ENCODE data around the gene ABCD4.
A peak's percentile ranks its signal among the peaks of the same experiment; 100 is the strongest.

The ABCD4 gene

DNA sequence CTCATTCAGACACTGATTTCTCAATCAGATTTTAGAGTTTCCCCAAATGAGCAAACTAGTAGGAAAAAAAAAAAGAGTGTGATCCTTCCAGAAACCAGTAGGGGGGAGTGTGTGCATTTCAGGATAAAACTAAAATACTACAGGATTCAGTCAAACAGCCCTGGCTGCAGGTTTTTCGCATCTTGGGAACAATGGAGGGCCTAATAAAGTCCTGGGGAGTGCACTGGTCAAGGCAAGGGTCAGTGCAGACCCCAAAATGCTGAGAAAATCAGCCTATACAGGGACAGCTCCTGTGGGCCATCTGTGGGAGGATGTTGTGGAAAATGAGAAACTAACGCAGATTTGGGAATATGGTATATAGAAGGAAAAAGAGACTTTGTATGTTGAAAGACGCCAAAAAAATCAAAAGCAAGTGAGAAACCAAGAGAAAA lies 22.2 kb upstream of the ABCD4 start:
- Mint-ChIP-seq H3K4me3 (no peak overlapping the region), H3K36me3 (no peaks in the 10 kb centered on the region), H3K27me3 (peaks cover 10% of the 10 kb centered on the region), H3K27ac (no peak overlapping the region), H3K4me1 (no peaks in the 10 kb centered on the region), H3K9me3 (no peaks in the 10 kb centered on the region)
- DNase-seq (ENCODE audit: low spot score in 2 of 2) (no peak), ATAC-seq (ENCODE audit: low read depth) (no peak)

GRCh38 chr14:74314576-74314975 lies 11.8 kb upstream of the ABCD4 start:
- H3K4me1 Mint-ChIP-seq: no peaks in the 10 kb centered on the region
- no peak overlapping the region for H3K27ac Mint-ChIP-seq
- H3K27me3 Mint-ChIP-seq: peaks cover 11% of the 10 kb centered on the region
- no peaks in the 10 kb centered on the region for H3K36me3 Mint-ChIP-seq
- H3K4me3 Mint-ChIP-seq: no peak overlapping the region
- no peaks in the 10 kb centered on the region for H3K9me3 Mint-ChIP-seq
- DNase-seq (ENCODE audit: low spot score in 2 of 2) (no peak), ATAC-seq (ENCODE audit: low read depth) (no peak)

GRCh38 chr14:74313601-74314000 lies 10.9 kb upstream of the ABCD4 start:
- H3K4me3 Mint-ChIP-seq: no peak overlapping the region
- DNase-seq (ENCODE audit: low spot score in 2 of 2) (no peak), ATAC-seq (ENCODE audit: low read depth) (no peak)
- no peaks in the 10 kb centered on the region for H3K9me3 Mint-ChIP-seq
- H3K36me3 Mint-ChIP-seq: no peaks in the 10 kb centered on the region
- no peaks in the 10 kb centered on the region for H3K4me1 Mint-ChIP-seq
- peaks cover 8% of the 10 kb centered on the region for H3K27me3 Mint-ChIP-seq
- H3K27ac Mint-ChIP-seq: no peak overlapping the region

- ATAC-seq (ENCODE audit: low read depth) (no peak), DNase-seq (ENCODE audit: low spot score in 2 of 2) (no peak)
- Mint-ChIP-seq H3K4me1 (no peaks in the 10 kb centered on the region), H3K4me3 (no peak overlapping the region), H3K27ac (no peak overlapping the region), H3K27me3 (peaks cover 7% of the 10 kb centered on the region), H3K36me3 (no peaks in the 10 kb centered on the region), H3K9me3 (no peaks in the 10 kb centered on the region)
These were observed 9.4 kb upstream of the ABCD4 start for GRCh38 chr14:74312161-74312560.

GRCh38 chr14:74309125-74310022 lies 6.6 kb upstream of the ABCD4 start:
- Mint-ChIP-seq H3K27me3 (no peaks in the 10 kb centered on the region), H3K27ac (no peak overlapping the region), H3K9me3 (no peaks in the 10 kb centered on the region), H3K36me3 (no peaks in the 10 kb centered on the region), H3K4me3 (no peak overlapping the region), H3K4me1 (peaks cover 3% of the 10 kb centered on the region)
- ATAC-seq (ENCODE audit: low read depth) (no peak), DNase-seq (ENCODE audit: low spot score in 2 of 2) (no peak)

DNA sequence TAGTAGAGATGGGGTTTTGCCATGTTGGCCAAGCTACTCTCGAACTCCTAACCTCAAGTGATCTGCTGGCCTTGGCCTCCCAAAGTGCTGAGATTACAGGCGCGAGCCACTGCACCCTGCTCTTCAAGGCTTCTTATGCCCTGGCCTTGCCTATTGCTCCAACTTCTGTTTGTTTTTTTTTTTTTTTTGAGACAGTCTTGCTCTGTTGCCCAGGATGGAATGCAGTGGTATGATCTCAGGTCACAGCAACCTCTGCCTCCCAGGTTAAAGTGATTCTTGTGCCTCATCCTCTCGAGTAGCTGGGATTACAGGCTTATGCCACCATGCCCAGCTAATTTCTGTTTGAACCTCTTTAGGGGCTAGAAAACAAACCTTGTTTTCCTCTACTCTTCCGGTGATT lies 6.0 kb upstream of the ABCD4 start:
- Mint-ChIP-seq H3K36me3 (no peaks in the 10 kb centered on the region), H3K9me3 (no peaks in the 10 kb centered on the region), H3K4me1 (peaks cover 3% of the 10 kb centered on the region), H3K27ac (no peak overlapping the region), H3K27me3 (no peaks in the 10 kb centered on the region), H3K4me3 (no peak overlapping the region)
- DNase-seq (ENCODE audit: low spot score in 2 of 2): no peak
- no peak for ATAC-seq (ENCODE audit: low read depth)

DNA sequence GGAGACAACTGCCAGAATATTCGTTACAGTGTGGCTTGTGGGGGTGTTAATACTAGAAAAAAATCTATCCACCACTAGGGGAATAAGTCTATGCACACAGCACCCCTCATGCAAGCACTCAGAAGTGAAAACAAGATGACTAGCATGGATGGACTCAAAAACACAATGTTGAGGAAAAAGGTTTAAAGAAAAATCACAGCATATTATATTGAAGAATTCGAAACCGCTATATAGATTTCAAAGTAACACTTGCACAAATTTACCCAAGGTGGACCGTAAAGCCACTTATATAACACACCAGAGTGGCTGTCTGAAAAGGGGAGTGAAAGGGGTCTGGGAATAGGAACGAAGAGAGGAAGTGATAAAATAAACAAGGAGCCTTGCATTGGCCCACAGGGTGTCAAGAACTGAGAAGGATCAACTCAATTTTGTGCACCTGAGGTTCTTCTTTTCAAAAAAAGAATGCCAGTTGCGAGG lies 544 bp downstream of the ABCD4 start:
- Mint-ChIP-seq H3K36me3 (peaks cover 15% of the 10 kb centered on the region), H3K9me3 (no peaks in the 10 kb centered on the region), H3K4me1 (peaks cover 16% of the 10 kb centered on the region), H3K27ac (peak overlapping the region; percentile 94), H3K4me3 (peak overlapping the region; percentile 93), H3K27me3 (no peaks in the 10 kb centered on the region)
- ATAC-seq (ENCODE audit: low read depth): peak; percentile 78
- DNase-seq (ENCODE audit: low spot score in 2 of 2): peak in 1 of 2 donors; percentile 41

- Mint-ChIP-seq H3K4me1 (peaks cover 16% of the 10 kb centered on the region), H3K27me3 (no peaks in the 10 kb centered on the region), H3K4me3 (peak overlapping the region; percentile 93), H3K36me3 (peaks cover 15% of the 10 kb centered on the region), H3K9me3 (no peaks in the 10 kb centered on the region), H3K27ac (peak overlapping the region; percentile 94)
- DNase-seq (ENCODE audit: low spot score in 2 of 2) (no peak), ATAC-seq (ENCODE audit: low read depth) (no peak)
These were observed 1.1 kb downstream of the ABCD4 start for GRCh38 chr14:74301594-74302151.

DNA sequence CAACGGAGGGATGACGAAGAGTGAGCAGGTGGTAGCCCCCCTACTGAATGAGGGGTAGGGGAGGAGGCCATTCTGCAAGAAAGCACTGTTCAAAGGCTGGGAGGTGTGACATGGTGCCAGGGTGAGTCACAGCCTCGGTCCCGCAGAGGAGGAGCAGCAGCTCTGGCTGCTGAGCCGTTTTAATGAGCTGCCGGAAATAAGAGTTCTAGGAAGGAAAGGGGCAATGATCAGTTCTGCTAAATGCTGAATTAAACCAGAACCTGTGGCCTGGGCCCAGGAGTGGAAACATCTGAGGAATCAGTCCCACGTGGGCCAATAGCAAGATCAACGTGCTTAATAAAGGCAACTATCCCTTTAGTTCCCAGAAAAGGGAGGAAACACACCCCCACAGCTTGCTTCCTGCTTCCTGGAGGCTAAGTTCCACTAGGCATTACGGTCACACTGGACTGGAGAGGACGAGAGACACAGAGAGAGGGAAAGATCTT lies 3.6 kb downstream of the ABCD4 start:
- no peak overlapping the region for H3K27ac Mint-ChIP-seq
- DNase-seq (ENCODE audit: low spot score in 2 of 2) (no peak), ATAC-seq (ENCODE audit: low read depth) (no peak)
- H3K4me3 Mint-ChIP-seq: no peak overlapping the region
- H3K36me3 Mint-ChIP-seq: peaks cover 17% of the 10 kb centered on the region
- H3K9me3 Mint-ChIP-seq: no peaks in the 10 kb centered on the region
- H3K27me3 Mint-ChIP-seq: no peaks in the 10 kb centered on the region
- peaks cover 13% of the 10 kb centered on the region for H3K4me1 Mint-ChIP-seq

DNA sequence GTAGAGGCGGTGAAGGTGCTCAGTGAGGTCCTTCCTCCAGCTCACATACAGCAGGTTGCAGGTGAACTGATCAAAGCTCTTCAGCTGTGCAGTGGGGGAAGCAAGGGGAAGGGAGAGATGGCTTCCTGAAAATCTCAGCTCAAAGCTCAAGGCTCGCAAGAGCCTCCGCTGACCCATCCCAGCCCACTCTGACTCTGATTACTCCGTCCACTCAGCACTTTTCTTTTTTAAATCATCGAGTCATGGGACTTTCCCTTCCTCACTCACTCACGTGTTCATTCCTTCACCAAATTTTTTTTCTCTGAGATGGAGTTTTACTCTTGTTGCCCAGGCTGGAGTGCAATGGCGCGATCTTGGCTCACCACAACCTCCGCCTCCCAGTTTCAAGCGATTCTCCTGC lies 4.7 kb downstream of the ABCD4 start:
- Mint-ChIP-seq H3K4me3 (no peak overlapping the region), H3K4me1 (peaks cover 13% of the 10 kb centered on the region), H3K27me3 (no peaks in the 10 kb centered on the region), H3K9me3 (no peaks in the 10 kb centered on the region), H3K36me3 (peaks cover 17% of the 10 kb centered on the region), H3K27ac (no peak overlapping the region)
- DNase-seq (ENCODE audit: low spot score in 2 of 2) (no peak), ATAC-seq (ENCODE audit: low read depth) (no peak)

DNA sequence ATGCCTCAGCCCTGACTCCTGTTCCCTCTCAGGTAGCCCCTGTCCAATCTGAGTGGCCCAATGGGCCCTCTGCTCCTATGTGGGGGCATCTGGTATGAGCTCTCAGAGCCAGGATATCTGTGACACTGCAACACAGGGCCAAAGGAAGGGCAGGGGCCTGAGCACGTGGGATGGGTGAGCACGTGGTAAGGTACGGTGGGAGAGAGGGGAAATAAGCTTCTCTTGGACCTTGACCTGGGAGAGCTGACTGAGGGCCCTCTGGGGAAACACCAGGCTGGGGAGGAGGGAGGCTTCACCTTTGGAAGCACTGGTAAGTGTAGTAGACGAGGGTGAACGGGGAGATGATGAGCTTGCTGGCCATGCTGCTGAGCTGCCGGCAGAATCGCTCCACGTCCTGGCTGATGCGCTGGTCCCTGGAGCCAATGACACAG lies 6.7 kb downstream of the ABCD4 start:
- H3K9me3 Mint-ChIP-seq: no peaks in the 10 kb centered on the region

DNA sequence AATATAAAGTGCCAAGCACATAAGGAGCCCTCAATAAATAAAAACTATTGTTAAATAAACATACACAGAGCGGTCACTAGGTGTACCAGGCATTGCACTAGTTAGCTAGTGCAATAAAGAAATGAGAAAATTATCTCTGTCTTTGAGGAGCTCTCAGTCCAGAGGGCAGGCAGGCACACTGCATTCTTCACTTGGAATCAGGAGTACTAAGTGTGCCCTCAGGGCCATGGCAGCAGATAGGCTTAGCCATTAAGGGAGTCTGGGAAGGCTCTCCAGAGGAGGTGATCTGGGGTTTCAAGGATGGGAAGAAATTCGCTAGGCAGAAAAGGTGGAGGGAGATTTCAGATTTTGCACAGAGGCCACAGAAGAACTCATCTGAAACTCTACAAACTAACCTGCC lies 9.1 kb downstream of the ABCD4 start:
- Mint-ChIP-seq H3K4me1 (peaks cover under 1% of the 10 kb centered on the region), H3K4me3 (no peak overlapping the region), H3K27me3 (no peaks in the 10 kb centered on the region), H3K36me3 (peaks cover 21% of the 10 kb centered on the region), H3K27ac (no peak overlapping the region), H3K9me3 (no peaks in the 10 kb centered on the region)
- ATAC-seq (ENCODE audit: low read depth) (no peak), DNase-seq (ENCODE audit: low spot score in 2 of 2) (no peak)

More for the DNA sequence above, 6.7 kb downstream of the ABCD4 start:
- no peaks in the 10 kb centered on the region for H3K27me3 Mint-ChIP-seq
- H3K27ac Mint-ChIP-seq: no peak overlapping the region
- no peak for ATAC-seq (ENCODE audit: low read depth)
- H3K4me3 Mint-ChIP-seq: no peak overlapping the region
- no peak for DNase-seq (ENCODE audit: low spot score in 2 of 2)
- peaks cover 26% of the 10 kb centered on the region for H3K36me3 Mint-ChIP-seq
- peaks cover 5% of the 10 kb centered on the region for H3K4me1 Mint-ChIP-seq

DNA sequence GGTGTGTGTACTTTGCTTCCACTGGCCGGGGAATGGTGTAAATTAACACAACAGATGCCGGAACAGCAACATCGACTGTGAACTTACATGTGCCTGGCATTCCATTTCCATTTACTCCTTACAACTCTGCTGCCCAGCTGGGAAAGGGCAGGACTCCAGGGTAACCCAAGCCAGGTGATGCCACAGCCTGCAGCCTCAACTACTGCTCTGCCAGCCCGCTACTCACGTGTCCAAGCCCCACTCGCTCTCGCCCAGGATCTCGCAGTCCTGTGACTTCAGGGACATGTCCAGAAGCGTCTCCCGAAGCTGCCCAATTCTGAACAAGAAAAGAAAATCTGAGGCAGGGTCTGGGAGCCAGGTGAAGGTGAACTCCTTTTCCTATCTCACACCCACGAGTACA lies 10.7 kb downstream of the ABCD4 start:
- Mint-ChIP-seq H3K36me3 (peaks cover 18% of the 10 kb centered on the region), H3K27ac (peak overlapping the region; percentile 32), H3K9me3 (no peaks in the 10 kb centered on the region), H3K4me1 (no peaks in the 10 kb centered on the region), H3K27me3 (no peaks in the 10 kb centered on the region), H3K4me3 (no peak overlapping the region)
- DNase-seq (ENCODE audit: low spot score in 2 of 2) (no peak), ATAC-seq (ENCODE audit: low read depth) (no peak)

- peaks cover 30% of the 10 kb centered on the region for H3K36me3 Mint-ChIP-seq
- H3K4me3 Mint-ChIP-seq: no peak overlapping the region
- no peaks in the 10 kb centered on the region for H3K9me3 Mint-ChIP-seq
- no peaks in the 10 kb centered on the region for H3K27me3 Mint-ChIP-seq
- ATAC-seq (ENCODE audit: low read depth): no peak
- no peak overlapping the region for H3K27ac Mint-ChIP-seq
- no peaks in the 10 kb centered on the region for H3K4me1 Mint-ChIP-seq
- no peak for DNase-seq (ENCODE audit: low spot score in 2 of 2)
These were observed 12.3 kb downstream of the ABCD4 start for GRCh38 chr14:74290415-74290814.

Measured in memory B cell (primary cell).